ENCODE data around the gene CPD.
"Not testable (repeated sequence)": the region's sequence is repeated elsewhere in the genome, so short reads cannot be mapped to it uniquely, and the experiment has no call there.

The CPD gene

DNA sequence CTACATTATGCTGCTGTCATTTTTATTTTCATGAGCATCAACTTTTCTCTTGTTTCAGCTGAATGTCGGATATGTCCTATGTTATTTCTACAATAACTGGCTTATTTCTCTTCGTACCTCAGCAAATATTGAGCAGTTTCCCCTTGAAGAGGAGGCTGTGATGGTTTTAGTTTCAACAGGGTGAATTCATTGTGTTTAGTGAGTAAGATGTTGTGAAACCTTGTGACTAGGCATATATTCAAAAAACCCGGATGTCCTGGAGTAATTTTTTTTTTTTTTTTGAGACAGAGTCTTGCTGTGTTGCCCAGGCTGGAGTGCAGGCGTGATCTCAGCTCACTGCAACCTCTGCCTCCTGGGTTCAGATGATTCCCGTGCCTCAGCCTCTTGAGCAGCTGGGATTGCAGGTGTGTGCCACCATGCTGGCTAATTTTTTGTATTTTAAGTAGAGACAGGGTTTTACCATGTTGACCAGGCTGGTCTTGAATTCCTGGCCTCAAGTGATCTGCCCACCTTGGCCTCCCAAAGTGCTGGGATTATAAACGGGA, 11.1 kb downstream of the CPD start:
- no peak for DNase-seq

DNA sequence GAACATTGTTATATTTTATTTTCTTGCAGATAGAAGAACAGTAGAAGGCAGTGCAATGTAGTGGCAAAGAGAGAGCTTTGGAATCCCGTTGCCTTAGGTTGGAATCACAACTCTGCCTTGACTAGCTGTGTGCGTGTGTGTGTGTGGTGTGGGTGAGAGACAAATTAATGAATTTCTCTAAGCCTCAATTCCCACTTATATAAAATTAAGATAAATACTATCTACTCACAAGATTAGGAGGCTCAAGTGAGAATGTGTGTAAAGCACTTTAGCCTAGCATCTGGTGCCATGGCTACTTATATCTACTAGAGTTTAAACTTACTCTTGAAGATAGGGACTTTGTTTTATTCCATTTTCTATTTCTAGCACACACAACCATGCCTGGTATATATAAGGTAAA, 12.8 kb downstream of the CPD start:
- DNase-seq, result no peak

DNA sequence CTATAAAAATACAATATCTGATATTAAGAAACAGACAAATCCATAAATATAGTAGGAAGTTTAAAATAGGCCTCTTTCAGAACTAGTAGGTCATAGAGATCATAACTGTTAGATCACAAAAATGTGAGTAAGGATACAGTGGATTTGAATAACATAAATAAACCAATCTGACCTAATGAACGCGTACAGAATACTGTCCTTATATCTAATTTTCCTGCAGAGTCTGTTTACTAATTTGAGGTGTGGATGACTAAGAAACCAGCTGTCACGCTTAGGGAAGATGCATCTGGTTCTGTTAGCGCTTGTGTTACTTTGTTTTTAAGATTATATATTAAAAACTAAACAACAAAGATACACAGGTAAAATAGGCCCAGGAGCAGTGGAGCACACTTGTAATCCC, 14.8 kb downstream of the CPD start:
- DNase-seq, result no peak

DNA sequence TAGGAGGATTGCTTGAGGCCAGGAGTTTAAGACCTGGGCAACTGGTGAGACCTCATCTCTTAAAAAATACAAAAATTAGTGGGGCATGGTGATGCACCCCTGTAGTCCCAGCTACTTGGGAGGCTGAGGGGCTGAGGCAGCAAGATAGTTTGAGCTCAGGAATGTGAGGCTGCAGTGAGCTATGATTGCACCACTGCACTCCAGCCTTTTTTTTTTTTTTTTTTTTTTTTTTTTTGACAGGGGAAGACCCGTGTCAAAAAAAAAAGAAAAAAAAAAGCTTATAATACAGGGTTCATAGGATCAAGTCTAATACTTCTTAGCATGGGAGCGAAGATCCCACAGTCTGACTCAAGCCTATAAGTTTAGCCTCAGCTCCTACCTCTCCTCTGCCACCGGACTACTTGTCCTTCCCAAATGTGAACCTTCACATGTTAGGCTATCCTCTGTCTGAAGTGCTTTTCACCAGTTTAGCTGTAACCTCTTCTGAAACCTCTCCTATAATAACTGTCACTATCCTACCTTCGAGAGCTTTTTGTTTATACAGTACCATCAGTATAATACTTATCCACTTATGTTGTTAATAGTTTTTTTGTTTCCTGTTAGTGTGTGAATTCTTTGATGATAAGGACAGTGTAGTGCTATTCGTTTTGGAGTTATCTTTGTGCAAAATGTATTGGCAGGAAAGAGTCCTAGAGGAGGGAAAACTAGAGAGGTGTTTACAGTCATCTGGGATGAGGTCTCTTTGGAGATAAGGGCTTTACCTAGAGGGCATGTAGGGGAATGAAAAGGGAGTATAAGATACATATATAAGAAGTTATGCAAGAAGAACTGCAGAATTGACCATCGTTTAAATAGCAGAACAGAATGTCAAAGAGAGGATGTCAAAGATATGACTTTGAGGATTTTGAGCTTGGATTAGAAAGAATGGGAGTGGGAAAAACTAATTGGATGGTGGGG, 15.5 kb downstream of the CPD start:
- DNase-seq, result no peak

DNA sequence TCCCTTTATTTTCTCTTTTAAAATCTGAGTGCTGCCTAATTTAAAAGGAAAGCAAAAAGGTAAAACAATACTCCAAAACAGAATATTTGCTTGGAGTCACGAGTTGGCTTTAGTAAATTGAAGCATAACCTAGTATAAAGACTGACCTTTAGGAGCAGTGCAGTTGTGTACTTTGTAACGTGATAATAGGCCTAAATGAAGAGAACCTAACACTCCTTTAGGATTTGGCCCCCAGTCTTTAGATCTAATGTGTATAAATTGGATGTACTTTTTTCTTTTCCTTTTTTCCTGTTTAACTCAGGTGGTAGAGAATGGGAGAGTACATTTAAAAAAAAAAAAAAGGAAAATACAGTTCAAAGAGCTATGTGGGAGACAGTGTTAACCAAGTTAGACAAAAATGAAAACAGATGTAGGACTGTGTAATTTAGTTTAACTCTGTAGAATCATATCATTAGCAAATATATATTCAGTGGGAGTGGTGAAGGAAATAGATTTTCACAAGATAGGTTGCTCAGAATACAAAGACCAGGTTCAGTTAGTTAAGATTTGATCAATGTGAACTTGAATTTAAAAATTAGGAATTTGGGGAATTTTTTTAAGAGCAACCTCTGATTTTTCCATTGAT, 16.8 kb downstream of the CPD start:
- no peak for DNase-seq

- DNase-seq, result no peak
These were observed 17.4 kb downstream of the CPD start for GRCh38 chr17:30396129-30396528.

GRCh38 chr17:30396612-30397011, 17.9 kb downstream of the CPD start:
- DNase-seq, result no peak

DNA sequence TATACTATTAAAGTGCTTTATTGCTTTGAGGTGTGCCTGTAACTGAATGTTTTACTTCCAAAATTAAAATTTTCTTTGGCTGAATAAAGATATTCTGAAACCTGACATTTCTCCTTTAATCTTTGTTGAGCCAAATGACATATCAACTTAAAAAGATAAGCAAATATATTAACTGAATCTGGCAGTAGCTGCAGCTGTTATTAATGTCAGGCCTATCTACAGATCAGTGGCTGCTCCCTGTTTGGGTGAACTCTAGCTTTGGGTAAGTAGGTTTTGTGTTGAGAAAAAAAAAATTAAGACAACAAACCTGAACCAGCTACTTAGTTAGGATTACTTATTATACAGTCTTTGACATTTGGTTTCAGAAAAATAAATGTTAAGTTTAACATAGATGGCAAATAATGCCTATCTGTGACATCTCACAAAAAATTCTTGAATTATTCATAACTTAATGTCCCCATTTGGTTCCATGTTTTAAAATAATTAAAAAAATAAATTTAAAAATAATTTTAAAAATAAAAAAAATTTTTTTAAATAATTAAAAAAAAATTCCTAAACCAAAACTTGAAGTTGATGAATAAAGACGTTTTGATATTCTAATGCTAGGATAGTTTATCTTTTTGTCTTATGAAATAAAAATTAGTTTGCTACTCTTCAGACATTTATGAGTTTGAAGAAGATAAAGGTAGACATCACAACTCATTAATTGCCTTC, 19.8 kb downstream of the CPD start:
- no peak for DNase-seq

DNA sequence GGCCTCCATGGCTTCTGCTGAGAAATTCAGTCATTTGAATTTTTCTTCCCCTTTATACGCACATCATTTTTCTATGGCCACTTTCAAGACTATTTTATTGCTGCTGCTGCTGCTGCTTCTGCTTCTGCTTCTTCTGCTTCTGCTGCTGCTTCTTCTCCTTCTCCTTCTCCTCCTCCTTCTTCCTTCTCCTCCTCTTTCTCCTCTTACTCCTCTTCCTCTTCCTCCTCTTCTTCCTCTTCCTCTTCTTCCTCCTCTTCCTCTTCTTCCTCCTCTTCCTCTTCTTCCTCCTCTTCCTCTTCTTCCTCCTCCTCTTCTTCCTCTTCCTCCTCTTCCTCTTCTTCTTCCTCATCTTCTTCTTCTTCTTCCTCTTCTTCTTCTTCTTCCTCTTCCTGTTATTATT, 22.4 kb downstream of the CPD start:
- DNase-seq, result no peak

GRCh38 chr17:30405161-30405560, 26.4 kb downstream of the CPD start:
- DNase-seq, result no peak

DNA sequence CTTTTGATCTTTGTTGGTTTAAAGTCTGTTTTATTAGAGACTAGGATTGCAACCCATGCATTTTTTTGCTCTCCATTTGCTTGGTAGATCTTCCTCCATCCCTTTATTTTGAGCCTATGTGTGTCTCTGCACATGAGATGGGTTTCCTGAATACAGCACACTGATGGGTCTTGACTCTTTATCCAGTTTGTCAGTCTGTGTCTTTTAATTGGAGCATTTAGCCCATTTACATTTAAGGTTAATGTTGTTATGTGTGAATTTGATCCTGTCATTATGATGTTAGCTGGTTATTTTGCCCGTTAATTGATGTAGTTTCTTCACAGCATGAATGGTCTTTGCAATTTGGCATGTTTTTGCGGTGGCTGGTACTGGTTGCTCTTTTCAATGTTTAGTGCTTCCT, 31.9 kb downstream of the CPD start:
- not testable (repeated sequence) for DNase-seq

DNA sequence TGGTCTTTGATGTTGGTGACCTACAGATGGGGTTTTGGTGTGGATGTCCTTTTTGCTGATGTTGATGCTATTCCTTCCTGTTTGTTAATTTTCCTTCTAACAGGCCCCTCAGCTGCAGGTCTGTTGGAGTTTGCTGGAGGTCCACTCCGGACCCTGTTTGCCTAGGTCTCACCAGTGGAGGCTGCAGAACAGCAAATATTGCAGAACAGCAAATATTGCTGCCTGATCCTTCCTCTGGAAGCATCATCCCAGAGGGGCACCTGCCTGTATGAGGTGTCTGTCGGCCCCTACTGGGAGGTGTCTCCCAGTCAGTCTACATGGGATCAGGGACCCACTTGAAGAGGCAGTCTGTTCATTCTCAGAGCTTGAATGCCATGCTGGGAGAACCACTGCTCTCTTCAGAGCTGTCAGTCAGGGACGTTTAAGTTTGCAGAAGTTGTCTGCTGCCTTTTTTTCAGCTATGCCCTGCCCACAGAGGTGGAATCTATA, 33.3 kb downstream of the CPD start:
- not testable (repeated sequence) for DNase-seq

DNA sequence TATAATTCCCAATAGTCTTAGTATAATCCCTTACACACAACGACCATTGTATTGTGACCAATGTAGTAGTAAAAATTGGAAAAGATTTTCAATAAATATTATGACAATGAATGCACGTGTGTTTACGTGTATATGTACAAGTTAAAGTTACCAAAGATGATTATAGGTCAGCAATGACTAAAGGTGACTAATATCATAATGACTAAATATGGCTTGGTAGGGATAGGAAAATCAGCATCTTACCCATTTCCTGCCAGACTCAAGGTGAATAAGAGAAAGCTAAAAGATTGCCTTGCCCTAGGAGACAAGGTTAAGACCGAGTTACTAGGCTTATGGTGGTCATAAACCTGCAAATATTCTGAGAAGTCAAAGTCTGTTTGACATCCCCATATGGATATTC, 34.4 kb downstream of the CPD start:
- no peak for DNase-seq

- DNase-seq, result no peak
These were observed 35.8 kb downstream of the CPD start for GRCh38 chr17:30414486-30414885.

DNA sequence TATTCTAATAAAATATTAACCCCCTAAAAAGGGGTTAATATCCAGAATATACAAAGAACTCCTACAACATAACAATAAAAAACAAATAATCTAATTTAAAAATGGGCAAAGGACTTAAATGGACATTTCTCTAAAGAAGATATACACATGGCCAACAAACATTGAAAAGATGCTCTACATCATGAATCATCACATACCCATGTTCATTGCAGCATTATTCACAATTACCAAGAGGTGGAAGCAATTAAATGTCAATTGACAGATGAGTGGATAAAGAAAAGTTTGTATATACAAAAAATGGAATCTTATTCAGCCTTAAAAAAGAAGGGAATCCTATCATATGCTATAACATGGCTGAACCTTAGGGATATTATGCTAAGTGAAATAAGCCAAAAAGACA, 36.8 kb downstream of the CPD start:
- no peak for DNase-seq

- not testable (repeated sequence) for DNase-seq
These were observed 39.3 kb downstream of the CPD start for GRCh38 chr17:30418070-30418469.

- DNase-seq, result no peak
These were observed 42.9 kb downstream of the CPD start for GRCh38 chr17:30421592-30421991.

GRCh38 chr17:30422171-30422570, 43.4 kb downstream of the CPD start:
- no peak for DNase-seq

GRCh38 chr17:30424471-30424870, 45.7 kb downstream of the CPD start:
- no peak for DNase-seq

DNA sequence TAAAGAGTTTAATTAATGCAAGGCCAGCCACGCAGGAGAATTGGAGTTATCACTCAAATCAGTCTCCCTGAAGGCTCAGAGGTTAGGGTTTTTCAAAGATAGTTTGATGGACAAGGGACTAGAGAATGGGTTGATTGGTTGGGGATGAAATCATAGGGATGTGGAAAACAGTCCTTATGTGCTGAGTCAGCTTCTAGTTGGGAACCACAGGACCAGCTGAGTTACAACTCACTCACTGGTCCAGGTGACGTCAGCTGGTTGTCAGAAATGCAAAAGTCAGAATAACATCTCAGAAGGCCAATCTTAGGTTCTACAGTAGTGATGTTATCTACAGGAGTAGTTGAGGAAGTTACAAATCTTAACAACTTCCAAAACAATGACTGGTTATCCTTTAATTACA, 47.6 kb downstream of the CPD start:
- DNase-seq, result no peak

GRCh38 chr17:30427611-30428010, 48.9 kb downstream of the CPD start:
- no peak for DNase-seq

GRCh38 chr17:30429155-30429554, 50.4 kb downstream of the CPD start:
- DNase-seq, result no peak

- no peak for DNase-seq
These were observed 54.8 kb downstream of the CPD start for GRCh38 chr17:30433514-30433913.
